ENCODE measurements around the gene IMPDH1.

IMPDH1 gene

GRCh38 chr7:128431221-128431620 lies 21.4 kb upstream of the IMPDH1 start:
- Histone ChIP-seq H3K27ac (ENCODE audit: low read length) (no peak overlapping the region), H3K4me1 (ENCODE audit: low read length) (peaks cover 55% of the 10 kb centered on the region), H3K4me3 (ENCODE audit: low read length) (no peak overlapping the region), H3K27me3 (ENCODE audit: low read depth, low read length) (no peaks in the 10 kb centered on the region), H4K20me1 (ENCODE audit: insufficient read depth, low read length) (no peaks in the 10 kb centered on the region), H2AFZ (ENCODE audit: low read depth, low read length) (no peak overlapping the region), H3K36me3 (replicated peaks; ENCODE audit: low read depth, low read length) (no peaks in the 10 kb centered on the region), H3K4me2 (ENCODE audit: low read length) (no peak overlapping the region), H3K79me2 (ENCODE audit: low read length) (no peaks in the 10 kb centered on the region), H3K9me3 (ENCODE audit: insufficient read depth, low read length) (no peaks in the 10 kb centered on the region), H3K9ac (ENCODE audit: low read length) (no peak overlapping the region)
- no peak for TF ChIP-seq CTCF (IDR thresholded peaks at IDR 0.05; ENCODE audit: low read depth, low read length)
- no peak for TF ChIP-seq EZH2phosphoT487 (IDR thresholded peaks at IDR 0.05; ENCODE audit: low read depth)

GRCh38 chr7:128430207-128430606 lies 20.4 kb upstream of the IMPDH1 start:
- Histone ChIP-seq H3K4me3 (ENCODE audit: low read length) (no peak overlapping the region), H3K79me2 (ENCODE audit: low read length) (no peaks in the 10 kb centered on the region), H3K27ac (ENCODE audit: low read length) (no peak overlapping the region), H3K4me1 (ENCODE audit: low read length) (peaks cover 49% of the 10 kb centered on the region), H3K36me3 (replicated peaks; ENCODE audit: low read depth, low read length) (no peaks in the 10 kb centered on the region), H4K20me1 (ENCODE audit: insufficient read depth, low read length) (no peaks in the 10 kb centered on the region), H2AFZ (ENCODE audit: low read depth, low read length) (no peak overlapping the region), H3K27me3 (ENCODE audit: low read depth, low read length) (no peaks in the 10 kb centered on the region), H3K9me3 (ENCODE audit: insufficient read depth, low read length) (no peaks in the 10 kb centered on the region), H3K9ac (ENCODE audit: low read length) (no peak overlapping the region), H3K4me2 (ENCODE audit: low read length) (no peak overlapping the region)
- TF ChIP-seq CTCF (IDR thresholded peaks at IDR 0.05; ENCODE audit: low read depth, low read length) (peak; percentile 37), EZH2phosphoT487 (IDR thresholded peaks at IDR 0.05; ENCODE audit: low read depth) (no peak)

- no peaks in the 10 kb centered on the region for H3K27me3 ChIP-seq (ENCODE audit: low read depth, low read length)
- H3K4me2 ChIP-seq (ENCODE audit: low read length) = peak overlapping the region; percentile 31
- peaks cover 39% of the 10 kb centered on the region for H3K4me1 ChIP-seq (ENCODE audit: low read length)
- no peak overlapping the region for H2AFZ ChIP-seq (ENCODE audit: low read depth, low read length)
- H3K27ac ChIP-seq (ENCODE audit: low read length) = no peak overlapping the region
- H3K9ac ChIP-seq (ENCODE audit: low read length) = no peak overlapping the region
- H3K4me3 ChIP-seq (ENCODE audit: low read length) = no peak overlapping the region
- TF ChIP-seq EZH2phosphoT487 (IDR thresholded peaks at IDR 0.05; ENCODE audit: low read depth) (no peak), CTCF (IDR thresholded peaks at IDR 0.05; ENCODE audit: low read depth, low read length) (peak; percentile 77)
- H3K79me2 ChIP-seq (ENCODE audit: low read length) = no peaks in the 10 kb centered on the region
- H3K9me3 ChIP-seq (ENCODE audit: insufficient read depth, low read length) = no peaks in the 10 kb centered on the region
- no peaks in the 10 kb centered on the region for H4K20me1 ChIP-seq (ENCODE audit: insufficient read depth, low read length)
- no peaks in the 10 kb centered on the region for H3K36me3 ChIP-seq (replicated peaks; ENCODE audit: low read depth, low read length)
Observed at GRCh38 chr7:128427289-128427891, 17.6 kb upstream of the IMPDH1 start.

GRCh38 chr7:128425850-128426249 lies 16.1 kb upstream of the IMPDH1 start:
- peak; percentile 90 for TF ChIP-seq CTCF (IDR thresholded peaks at IDR 0.05; ENCODE audit: low read depth, low read length)
- no peak for TF ChIP-seq EZH2phosphoT487 (IDR thresholded peaks at IDR 0.05; ENCODE audit: low read depth)
- Histone ChIP-seq H3K4me1 (ENCODE audit: low read length) (peaks cover 30% of the 10 kb centered on the region; the same call in 1 of the 2 replicates), H3K4me2 (ENCODE audit: low read length) (no peak overlapping the region), H2AFZ (ENCODE audit: low read depth, low read length) (no peak overlapping the region), H3K4me3 (ENCODE audit: low read length) (no peak overlapping the region), H3K79me2 (ENCODE audit: low read length) (no peaks in the 10 kb centered on the region), H3K9me3 (ENCODE audit: insufficient read depth, low read length) (no peaks in the 10 kb centered on the region), H3K9ac (ENCODE audit: low read length) (no peak overlapping the region), H3K36me3 (replicated peaks; ENCODE audit: low read depth, low read length) (no peaks in the 10 kb centered on the region), H4K20me1 (ENCODE audit: insufficient read depth, low read length) (no peaks in the 10 kb centered on the region), H3K27me3 (ENCODE audit: low read depth, low read length) (no peaks in the 10 kb centered on the region), H3K27ac (ENCODE audit: low read length) (no peak overlapping the region)
